Left forelimb (tissue), 1 donor: Measurements from ENCODE around the gene SLC25A18.

ENCODE experiments used
- DNase-seq: peaks from one replicate; pipeline ENCODE4 v3.0.0-alpha.2; 2018; ENCODE audit warnings: low spot score

The SLC25A18 gene

DNA sequence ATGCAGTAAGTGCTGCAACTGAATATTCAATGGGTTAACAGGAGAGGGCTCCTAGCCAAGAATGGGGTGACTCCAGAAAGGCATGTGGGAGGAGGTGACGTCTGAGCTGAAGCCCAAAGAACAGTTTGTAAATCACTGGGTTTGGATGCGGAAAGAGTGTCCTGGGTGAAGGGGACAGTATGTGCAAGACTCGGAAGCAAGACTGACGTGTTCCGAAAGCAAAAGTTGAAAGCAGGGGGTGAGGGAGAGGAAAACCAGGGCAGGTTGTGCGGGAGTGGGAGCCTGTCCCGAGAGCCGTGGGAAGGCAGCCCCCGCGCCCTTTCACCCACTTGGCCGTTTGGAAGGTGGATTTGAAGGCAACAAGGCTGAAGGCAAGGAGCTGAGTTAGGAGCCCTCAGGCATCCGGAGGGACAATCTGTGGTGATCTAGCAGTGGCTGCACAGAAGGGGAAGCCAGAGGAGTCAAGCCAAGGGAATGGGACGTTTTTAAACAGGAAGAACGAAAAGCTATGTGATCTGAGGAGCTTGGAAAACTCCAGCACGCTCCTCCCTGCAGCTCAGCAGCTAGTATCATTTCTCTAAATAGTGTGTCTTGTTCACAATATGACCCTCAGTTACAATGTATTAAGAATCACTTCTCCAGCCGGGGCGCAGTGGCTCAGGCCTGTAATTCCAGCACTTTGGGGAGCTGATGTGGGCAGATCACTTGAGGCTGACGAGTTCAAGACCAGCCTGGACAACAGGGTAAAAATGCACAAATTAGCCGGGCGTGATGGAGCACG, 7.7 kb downstream of the SLC25A18 start:
- DNase-seq: peak; percentile 78

DNA sequence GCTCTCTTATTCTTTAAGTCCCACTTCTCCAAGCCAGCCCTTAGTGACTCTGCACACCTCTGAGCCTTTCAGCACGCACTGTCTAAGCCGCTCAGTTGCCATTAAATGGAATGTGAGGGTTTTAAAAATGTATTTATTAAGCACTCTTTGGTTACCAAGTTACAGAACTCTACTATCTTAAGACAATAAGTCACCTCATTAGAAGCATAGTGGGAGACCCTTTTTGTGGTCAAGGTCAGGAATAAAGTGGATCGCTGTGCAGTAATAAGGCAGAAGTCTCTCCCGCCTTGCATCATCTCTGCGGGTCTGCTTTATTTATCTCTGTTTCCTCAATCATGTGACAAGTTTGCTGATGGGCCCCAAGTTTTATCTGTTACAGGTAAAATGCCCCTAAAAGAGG, 11.9 kb downstream of the SLC25A18 start:
- DNase-seq: no peak

DNA sequence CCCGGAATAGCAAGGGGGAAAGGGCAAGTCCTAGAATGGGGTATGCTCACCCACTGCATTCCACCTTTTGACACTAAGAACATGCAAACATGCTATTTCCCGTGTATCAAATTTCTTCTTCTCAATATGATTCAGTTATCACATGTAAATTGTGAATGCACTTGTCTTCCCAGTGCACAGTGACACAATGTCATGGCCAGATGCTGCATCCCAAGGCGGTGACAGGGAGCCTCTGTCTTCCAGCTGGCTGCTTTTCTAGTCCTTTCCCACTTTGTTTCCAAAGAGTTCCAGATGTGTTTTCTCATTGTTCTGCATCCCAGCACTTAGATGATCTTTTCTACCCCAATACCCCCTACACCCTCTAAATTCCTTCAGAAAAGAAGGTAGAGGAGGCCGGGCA, 12.4 kb downstream of the SLC25A18 start:
- DNase-seq: no peak

DNA sequence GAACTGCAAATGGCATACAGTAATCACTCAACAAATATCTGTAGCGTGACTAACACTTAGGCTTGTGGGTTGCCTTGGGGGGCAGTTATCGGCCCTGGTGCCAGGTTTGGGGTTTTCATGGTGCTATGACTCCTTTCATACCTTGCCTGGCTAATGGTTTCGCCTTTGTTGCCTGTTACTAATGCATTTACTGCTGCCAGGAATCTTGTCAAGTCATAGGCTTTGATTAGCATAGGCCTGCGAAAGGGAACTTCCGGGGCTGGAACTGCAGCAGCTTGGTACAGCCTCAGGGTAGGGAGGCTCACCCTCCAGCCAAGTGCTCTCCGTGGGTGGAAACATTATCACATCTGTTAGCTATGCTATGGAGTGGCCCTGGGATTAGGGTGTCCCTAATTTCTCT, 13.2 kb downstream of the SLC25A18 start:
- no peak for DNase-seq

DNA sequence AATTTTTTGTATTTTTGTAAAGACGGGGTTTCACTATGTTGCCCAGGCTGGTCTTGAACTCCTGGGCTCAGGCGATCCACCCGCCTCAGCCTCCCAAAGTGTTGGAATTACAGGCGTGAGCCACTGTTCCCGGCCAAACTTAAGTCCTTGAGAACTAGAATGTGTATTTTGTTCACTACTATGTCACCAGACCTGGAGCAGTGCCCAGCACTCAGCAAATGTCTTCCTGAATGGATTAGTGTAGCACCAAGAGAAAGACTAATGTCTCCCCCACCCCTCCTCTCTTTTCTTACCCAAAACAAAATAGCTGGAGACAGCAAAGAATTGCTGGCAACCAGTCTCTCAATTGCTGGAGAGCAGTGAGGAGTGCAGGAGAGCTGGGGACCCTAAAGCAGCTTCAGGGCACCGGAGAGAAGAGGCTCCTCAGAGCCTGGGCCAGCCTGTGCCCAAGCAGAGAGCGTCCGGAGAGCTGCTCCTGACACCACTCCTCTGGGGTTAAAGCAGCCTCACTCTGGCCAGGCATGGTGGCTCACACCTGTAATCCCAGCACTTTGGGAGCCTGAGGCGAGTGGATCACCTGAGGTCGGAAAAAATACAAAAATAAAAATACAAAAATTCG, 14.9 kb downstream of the SLC25A18 start:
- DNase-seq: no peak

DNA sequence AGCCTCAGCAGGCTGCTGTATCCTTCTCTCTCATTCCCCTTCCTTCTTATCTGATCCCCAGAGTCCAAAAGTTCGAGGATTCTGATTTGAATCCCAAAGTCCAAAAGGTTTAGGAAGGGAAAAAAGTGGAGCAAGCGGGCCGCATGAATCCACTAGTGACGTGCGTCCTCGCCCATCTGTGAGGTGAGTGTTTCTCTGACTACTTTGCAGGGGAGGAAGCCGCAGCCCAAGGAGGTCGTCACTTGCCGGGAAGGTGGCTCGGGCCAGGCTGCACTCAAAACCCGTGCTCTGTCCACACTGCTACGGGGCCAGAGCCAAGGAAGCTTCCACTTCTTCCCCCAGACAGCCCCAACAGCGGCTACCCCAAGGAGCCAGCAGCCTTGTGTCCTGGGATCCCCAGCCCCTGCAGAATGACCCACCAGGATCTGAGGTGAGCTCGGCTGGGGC, 16.3 kb downstream of the SLC25A18 start:
- DNase-seq: no peak

DNA sequence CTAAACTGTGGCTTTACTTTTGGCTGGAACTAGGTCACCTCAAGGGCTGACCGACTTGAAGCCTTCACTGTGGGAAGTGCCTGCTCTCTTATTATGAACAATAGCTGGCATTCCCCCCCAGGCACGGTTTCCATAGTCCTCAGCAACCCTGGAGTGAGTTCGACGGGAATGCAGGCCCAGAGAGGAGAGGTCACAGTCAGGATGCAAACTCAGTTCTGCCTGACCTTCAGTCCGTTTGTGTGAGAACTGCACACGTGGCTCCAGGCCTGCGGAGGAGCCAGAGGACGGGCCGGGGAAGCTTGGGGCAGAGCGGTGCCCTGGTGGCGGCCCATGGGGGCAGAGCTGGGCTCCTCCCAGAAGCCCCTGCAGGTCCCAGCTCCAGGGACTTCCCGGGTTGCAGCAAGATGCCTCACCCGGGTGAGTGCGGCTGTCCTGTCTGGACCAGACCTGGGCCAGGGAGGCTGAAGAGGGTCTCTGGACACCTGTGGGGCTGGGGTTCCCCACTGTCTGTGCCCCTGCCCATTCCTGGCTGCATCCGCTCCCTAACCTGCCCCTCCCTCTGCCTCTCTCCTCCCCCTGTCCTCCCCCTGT, 17.2 kb downstream of the SLC25A18 start:
- DNase-seq: no peak

DNA sequence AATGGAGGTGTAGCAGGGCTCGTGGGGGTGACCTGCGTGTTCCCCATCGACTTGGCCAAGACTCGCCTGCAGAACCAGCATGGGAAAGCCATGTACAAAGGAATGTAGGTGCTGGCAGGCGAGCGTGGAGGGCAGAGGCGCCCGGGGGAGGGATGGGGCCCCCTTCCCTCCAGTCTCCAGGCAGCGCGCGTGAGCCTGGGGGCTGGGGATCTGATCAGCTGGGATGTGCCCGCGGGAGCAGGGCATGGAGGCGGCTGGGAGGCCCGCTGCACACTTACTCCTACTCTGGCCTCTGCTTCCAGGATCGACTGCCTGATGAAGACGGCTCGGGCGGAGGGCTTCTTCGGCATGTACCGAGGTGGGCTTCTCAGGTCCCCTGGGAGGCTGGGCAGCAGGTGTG, 17.8 kb downstream of the SLC25A18 start:
- no peak for DNase-seq

DNA sequence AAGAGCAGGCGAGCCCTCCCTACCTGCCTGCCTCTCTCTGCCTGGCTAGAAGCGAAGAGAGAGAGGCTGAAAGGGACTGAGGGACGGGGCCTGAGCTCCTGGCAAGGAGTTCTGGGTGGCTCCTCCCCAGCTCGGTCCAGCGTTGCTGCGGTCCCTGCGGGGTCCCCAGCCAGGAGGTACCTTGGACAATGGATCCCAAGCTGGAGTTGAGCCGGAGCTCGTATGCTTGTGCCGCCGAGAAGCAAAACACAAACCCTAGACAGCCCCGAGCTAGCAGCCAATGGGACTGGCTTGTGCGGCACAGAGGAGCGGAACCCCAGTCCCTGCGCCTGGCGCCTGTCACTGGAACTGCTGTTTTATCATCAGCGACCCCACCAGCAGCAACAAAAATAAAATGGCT, 18.3 kb downstream of the SLC25A18 start:
- no peak for DNase-seq

DNA sequence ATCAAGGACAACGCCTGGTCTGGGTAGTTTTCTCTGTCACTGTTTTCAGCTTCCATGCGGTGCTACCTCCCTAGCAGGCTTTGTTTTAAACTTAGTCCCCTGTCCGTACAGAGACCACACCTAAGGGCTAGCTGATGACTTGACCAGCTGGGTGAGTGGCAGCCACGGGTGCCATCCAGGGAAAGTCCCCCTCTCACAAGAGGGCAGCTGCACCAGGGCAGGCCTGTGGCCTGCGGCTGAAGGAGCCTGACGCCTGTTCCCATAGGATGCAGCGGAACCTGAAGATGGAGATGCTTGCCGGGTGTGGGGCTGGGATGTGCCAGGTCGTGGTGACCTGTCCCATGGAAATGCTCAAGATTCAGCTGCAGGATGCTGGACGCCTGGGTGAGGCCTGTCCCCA, 19.9 kb downstream of the SLC25A18 start:
- DNase-seq: no peak

DNA sequence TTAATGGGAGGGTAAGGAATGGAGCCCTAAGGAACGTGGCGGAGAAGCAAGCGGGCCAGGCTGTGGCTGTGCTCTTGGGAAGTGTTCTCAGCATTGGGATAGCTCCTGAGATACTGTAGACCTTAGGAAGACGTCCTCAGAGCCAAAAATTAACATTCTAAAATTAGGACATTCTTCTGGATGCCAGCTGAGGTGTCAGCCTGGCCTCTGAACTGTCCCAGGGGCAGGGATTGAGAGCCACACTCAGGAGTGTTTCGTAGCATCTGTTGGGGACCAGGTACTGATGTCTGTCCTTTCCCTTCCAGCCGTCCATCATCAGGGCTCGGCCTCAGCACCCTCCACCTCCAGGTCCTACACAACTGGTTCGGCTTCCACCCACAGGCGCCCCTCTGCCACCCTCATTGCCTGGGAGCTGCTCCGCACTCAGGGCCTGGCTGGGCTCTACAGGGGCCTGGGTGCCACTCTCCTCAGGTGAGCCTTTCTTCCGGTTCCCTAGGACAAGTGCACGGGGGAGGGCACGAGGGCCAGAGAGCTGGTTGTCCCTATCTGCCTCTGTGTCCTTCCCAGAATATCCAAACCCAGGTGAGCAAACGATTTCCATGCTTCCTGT, 23.6 kb downstream of the SLC25A18 start:
- no peak for DNase-seq

DNA sequence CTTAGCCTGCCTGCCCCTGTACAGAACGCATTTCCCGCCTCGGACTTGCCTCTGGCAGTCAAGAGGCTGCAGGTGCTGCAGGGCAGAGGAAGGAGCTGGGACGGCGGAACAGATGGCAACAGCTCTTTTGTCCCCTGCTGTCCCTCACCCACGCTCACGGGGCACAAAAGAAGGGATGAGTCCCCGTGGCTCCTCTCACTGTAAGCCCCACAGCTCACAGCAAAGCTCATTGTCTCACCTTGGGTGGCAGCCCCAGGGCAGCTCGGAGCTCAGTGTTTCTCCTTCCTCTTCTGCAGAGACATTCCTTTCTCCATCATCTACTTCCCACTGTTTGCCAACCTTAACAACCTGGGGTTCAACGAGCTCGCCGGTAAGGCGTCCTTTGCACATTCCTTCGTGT, 24.3 kb downstream of the SLC25A18 start:
- no peak for DNase-seq

DNA sequence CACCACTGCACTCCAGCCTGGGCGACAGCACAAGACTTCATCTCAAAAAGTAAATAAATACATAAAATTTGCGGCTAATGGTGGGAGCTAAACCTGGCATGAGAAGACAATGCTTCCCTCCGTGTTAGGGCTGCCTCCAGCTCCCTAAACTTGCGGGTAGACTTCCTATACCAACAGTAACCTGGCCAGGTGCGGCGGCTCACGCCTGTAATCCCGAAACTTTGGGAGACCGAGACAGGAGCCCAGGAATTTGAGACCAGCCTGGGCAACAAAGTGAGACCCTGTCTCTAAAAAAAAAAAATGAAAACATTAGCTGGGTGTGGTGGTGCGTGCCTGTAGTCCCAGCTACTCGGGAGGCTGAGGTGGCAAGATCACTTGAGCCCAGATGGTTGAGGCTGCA, 25.3 kb downstream of the SLC25A18 start:
- no peak for DNase-seq

DNA sequence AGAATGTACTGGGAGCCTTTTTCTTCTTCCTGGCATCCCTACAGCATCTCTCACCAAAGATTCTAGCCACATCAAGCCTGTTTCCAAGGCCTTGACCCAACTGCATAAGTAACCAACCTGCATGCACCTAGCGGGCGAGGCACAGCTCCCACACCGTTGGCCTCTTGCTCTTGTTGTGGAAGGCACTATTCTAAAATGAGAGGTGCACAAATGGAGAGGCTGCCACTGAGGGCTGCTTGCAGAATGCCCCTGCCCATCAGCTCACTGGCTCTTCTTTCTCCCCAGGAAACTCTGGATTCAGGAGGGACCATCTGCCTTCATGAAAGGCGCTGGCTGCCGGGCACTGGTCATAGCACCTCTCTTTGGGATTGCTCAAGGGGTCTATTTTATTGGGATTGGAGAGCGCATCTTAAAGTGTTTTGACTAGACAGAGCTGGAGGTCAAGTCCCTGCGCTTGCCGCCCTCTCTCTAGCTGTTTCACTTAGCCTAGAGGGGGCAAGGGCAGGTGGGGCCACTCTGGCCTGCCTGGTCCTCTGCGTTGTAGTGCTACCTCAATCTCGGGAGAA, 26.6 kb downstream of the SLC25A18 start:
- DNase-seq: no peak

DNA sequence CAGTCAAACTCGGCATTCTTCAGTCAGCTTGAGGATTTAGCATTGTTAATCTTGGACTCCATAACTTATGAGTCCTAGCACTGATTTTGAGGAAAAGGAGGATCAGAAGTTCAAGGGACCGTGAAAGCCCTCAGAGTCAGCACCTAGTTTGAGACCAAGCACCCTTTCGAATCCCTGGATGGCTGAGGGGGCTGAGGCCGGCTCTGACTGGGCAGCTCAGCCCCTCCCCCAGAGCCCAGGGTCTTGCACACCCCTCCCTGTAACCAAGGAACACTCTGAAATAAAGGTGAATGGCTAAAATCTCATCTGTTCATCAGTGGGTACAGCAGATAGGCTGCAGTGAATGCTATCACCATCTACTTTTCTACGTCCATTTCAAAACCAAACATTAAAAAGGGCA, 27.3 kb downstream of the SLC25A18 start:
- no peak for DNase-seq

DNA sequence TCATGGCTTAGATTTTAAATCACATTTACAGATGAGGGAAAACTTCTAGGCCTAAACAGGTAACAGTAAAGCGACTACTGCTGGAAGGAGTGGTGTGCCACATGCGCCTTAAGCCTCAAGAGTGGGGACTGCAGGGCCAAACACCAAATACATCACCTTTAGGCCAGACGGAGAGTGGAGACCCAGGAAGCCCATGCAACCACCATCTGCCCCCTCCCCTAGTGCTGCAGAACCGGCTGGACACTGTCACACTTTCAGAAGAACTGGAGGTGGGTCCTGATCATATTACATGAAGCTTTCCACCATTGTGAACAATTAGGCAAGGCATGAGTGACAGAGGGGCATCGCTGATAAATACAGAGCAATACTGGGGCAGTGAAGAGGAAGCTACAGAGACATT, 28.9 kb downstream of the SLC25A18 start:
- DNase-seq: no peak

DNA sequence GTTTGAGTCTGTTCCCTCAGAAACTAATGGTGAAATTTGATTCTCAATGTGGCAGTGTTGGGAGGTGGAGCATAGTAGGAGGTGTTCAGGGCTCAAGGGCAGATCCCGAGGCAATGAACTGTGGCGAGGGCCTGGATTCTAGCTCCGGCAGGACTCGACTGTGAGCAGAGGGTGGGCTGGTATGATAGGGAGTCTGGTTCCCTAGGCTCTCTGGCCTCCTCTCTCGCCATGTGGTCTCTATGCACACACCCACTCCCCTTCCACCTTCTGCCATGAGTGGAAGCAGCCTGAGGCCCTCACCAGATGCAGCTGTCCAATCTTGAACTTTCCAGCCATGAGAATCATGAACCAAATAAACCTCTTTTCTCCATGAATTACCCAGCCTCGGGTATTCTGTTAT, 32.9 kb downstream of the SLC25A18 start:
- DNase-seq: no peak

DNA sequence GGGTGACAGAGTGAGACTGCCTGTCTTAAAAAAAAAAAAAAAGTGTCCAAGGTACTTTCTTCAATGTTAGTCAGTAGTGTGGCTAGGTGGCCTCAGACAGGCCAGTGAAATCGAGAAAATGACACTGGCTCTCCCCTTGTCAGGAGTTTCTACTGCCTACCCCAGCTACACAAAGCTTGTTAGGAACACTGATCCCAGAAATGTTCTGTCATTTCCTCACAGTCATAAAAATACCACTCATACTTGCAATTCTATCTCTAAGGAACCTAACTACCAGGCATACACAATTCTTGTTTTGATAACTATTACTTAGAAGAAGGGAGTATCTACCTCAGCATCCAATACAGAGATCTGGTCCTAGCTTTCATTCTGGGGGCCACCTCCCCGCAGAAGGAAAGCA, 33.9 kb downstream of the SLC25A18 start:
- no peak for DNase-seq

DNA sequence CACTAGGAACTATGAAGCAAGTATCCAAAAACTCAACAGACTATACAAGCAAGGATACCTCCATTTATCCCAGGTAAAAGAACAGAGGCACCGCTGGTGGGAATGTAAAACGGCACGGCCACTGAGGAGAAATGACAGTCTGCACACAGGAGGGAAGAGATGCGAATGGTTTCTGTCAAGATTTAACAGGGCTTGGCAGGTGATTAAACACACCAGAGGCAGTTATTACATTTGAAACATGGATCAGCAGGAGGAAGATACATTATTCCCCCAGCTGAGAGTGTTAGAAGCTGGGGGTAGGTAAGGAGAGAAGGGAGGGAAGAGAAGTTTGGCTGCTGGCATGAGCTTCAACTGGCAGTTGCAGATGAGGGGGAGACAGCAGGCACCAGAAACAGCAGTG, 35.0 kb downstream of the SLC25A18 start:
- no peak for DNase-seq

DNA sequence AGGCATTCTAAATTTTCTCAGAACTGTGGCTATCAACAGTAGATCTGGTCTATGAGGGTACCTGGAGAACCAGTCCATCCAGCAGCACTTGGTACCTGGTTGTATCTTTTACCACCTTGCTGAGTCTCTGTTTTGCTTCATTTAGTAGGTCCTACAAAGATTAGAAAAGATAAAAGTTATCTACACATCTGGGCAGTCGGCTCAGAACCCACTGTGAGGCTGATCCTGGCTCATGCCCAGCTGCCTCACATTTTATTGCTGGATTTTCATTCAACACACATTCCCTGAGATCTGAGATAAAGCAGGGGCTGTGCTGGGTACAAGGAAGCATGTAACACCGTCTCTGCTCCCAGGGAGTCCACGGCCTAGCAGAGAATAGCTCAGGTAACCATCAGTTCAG, 37.7 kb downstream of the SLC25A18 start:
- no peak for DNase-seq

DNA sequence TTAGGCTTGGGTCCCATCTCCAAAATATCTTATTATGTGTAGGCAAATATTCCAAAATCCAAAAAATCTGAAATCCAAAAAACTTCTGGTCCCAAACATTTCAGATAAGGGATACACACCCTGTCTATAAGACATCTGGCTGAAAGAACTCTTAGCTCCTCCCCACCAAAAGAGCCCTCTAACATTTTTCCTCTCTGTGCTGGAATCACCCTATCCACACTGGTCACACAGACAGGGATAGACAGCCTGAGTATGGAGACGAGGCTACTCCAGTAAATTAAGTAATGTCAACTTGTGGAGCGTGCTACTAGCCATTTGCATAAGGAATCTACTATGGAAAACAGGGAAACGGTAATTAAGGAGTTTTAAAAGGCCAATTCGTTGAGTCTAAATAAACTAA, 40.4 kb downstream of the SLC25A18 start:
- DNase-seq: no peak

DNA sequence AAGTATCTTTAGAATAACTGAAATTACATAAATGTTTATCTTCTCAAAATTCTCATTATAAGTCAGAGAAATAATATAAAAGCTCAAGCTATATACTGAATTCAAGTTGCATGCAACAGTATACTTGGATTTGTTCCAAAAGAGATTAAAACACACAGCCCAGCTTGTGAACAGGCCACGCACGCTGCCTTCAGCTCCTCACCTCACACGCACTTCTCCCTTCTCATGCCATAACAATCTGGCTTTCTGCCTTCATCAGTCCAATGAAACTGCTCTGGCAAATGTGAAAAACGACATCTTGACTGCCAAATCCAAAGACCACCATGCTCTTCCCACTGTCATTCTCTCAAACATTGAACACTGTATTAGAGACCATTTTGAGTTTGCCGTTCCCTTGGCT, 43.2 kb downstream of the SLC25A18 start:
- no peak for DNase-seq
